Measurements from ENCODE around the gene NBPF3.
"Not testable (repeated sequence)": the region's sequence is repeated elsewhere in the genome, so short reads cannot be mapped to it uniquely, and the experiment has no call there.

Gene NBPF3

DNA sequence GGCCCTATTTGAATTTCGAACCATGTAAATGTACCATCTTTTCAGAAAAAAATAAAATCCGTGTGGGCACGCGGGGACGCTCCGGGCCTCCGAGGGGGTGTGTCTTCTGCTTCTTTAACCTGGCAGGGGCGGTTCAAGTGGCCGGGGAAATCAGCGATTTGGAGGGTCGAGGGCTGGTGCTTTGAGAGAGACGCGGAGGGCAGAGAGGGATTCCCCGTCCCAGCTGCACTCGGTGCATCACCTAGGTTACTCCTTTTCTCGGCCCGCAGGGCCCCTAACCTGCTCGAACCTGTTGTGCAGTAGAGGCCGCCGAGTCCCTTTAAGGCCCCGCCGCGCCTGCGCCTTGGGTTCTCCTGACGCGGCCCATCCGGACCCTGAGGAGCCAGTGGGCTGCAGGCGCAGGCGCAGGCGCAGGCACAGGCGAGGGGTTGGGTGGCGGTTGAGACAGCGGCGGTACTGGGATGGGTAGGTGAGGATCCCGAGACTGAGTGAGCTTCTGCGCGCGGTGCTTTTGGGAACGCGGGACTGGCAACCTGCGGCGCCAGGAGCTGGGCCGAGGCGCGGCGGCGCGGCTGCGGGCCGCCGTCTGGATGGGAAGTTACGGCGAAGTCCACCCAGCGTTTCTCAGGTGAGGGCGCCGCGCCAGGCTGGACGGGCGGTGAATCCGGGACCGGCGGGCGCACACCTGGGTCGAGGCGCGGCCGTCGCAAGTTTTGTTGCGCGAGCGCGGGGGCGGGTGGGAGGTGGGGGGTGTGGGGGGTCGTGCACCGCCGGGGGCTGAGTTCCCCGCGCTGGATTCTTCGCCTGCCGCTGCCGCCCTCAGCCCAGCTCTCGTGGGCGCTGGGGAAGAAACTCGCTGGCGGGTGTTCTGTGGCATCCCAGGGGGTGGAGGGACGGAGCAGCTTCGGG is at the start of gene NBPF3:
Gene NBPF3 (plus strand): TSS at position 417 of the 909 bp plus-strand sequence. CDS start 4,950 bp downstream, outside the sequence.
- Mint-ChIP-seq H3K36me3 (peaks cover 3% of the 10 kb centered on the region), H3K4me3 (peak within 1 kb of the TSS; percentile 90), H3K27me3 (peaks cover 24% of the 10 kb centered on the region), H3K27ac (peak within 1 kb of the TSS; percentile 92), H3K4me1 (peaks cover 22% of the 10 kb centered on the region), H3K9me3 (no peaks in the 10 kb centered on the region)
- peak; percentile 99 for ATAC-seq

DNA sequence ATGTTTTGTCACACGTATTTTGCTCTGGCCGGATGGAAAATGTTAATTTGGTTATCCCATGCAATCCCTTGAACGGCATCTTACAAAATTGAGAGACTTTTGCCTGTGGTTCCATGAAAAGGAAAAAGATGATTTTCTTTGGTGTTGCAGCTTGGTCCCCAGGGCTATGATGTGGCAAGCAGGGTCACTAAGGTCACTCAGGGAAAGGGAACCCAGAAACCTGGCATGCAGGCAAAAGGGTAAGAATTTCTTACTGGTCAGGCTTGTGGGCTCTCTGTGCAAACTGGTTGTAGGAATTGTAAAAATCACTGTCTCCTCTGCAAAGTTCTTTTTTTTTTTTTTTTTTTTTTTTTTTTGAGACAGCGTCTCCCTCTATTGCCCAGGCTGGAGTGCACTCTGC is 48.4 kb upstream of the NBPF3 start:
- H3K9me3 Mint-ChIP-seq = no peaks in the 10 kb centered on the region
- peaks cover 17% of the 10 kb centered on the region for H3K27me3 Mint-ChIP-seq
- H3K27ac Mint-ChIP-seq = no peak overlapping the region
- H3K4me1 Mint-ChIP-seq = peaks cover 7% of the 10 kb centered on the region
- ATAC-seq = no peak
- no peaks in the 10 kb centered on the region for H3K36me3 Mint-ChIP-seq
- no peak overlapping the region for H3K4me3 Mint-ChIP-seq

- peaks cover 9% of the 10 kb centered on the region for H3K4me1 Mint-ChIP-seq
- H3K36me3 Mint-ChIP-seq = no peaks in the 10 kb centered on the region
- no peak overlapping the region for H3K27ac Mint-ChIP-seq
- no peak overlapping the region for H3K4me3 Mint-ChIP-seq
- no peaks in the 10 kb centered on the region for H3K9me3 Mint-ChIP-seq
- peaks cover 17% of the 10 kb centered on the region for H3K27me3 Mint-ChIP-seq
- ATAC-seq = no peak
Observed at GRCh38 chr1:21392587-21393263, 47.2 kb upstream of the NBPF3 start.

GRCh38 chr1:21396516-21396915 is 43.4 kb upstream of the NBPF3 start:
- no peak for ATAC-seq
- Mint-ChIP-seq H3K27me3 (peaks cover 22% of the 10 kb centered on the region), H3K4me3 (no peak overlapping the region), H3K36me3 (no peaks in the 10 kb centered on the region), H3K9me3 (no peaks in the 10 kb centered on the region), H3K27ac (no peak overlapping the region), H3K4me1 (peaks cover 5% of the 10 kb centered on the region)

DNA sequence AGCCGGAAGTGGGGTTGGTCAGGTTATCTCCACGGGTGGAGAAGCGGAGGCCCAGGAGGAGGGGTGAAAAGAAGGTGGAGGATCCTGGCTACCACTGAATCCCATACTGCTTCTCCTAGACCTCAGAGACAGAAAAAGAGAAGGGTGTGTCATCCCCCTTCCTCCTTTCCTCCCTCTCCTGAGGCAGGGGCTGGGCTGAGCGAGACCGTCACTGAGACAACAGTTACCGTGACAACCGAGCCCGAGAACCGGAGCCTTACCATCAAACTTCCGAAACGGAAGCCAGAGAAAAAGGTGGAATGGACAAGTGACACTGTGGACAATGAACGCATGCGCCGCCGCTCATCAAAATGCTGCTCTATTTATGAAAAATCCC is 42.1 kb upstream of the NBPF3 start:
- Mint-ChIP-seq H3K4me3 (peak overlapping the region; percentile 80), H3K4me1 (peaks cover 5% of the 10 kb centered on the region), H3K36me3 (no peaks in the 10 kb centered on the region), H3K9me3 (no peaks in the 10 kb centered on the region), H3K27me3 (peaks cover 10% of the 10 kb centered on the region), H3K27ac (peak overlapping the region; percentile 57)
- peak; percentile 34 for ATAC-seq

DNA sequence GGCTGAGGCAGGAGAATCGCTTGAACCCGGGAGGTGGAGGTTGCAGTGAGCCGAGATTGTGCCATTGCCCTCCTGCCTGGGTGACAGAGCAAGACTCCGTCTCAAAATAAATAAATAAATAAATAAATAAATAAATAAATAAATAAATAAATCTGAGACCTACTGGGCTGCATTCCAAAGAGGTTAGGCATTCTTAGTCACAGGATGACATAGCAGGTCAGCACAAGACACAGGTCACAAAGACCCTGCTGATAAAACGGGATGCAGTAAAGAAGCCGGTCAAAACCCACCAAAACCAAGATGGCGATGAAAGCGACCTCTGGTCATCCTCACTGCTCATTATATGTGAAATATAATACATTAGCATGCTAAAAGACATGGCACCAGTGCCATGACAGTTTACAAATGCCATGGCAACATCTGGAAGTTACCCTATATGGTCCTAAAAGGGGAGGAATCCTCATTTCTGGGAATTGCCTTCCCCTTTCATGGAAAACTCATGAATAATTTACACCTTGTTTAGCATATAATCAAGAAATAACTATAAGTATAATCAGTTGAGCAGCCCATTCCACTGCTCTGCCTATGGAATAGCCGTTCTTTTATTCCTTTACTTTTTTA is 38.1 kb upstream of the NBPF3 start:
- not testable (repeated sequence) for H3K9me3 Mint-ChIP-seq, H3K4me3 Mint-ChIP-seq, H3K36me3 Mint-ChIP-seq, H3K27ac Mint-ChIP-seq, H3K4me1 Mint-ChIP-seq, ATAC-seq
- H3K27me3 Mint-ChIP-seq = peaks cover 10% of the 10 kb centered on the region

DNA sequence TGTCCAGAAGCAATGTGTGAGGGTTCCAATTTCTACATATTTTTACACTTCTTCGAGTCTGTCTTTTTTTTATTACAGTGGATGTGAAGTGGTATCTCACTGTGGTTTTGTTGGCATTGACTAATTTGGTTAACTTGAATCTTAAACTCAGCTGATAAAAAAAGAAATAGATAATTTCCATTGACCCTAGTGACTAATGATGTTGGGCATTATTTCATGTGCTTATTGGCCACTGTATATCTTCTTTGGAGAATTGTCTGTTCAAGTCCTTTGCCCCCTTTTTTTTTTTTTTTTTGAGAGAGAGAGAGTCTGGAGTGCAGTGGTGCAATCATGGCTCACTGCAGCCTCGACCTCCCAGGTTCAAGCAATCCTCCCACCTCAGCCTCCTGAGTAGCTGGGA is 33.3 kb upstream of the NBPF3 start:
- H3K27me3 Mint-ChIP-seq = peaks cover 10% of the 10 kb centered on the region
- H3K27ac Mint-ChIP-seq = no peak overlapping the region
- H3K9me3 Mint-ChIP-seq = no peaks in the 10 kb centered on the region

DNA sequence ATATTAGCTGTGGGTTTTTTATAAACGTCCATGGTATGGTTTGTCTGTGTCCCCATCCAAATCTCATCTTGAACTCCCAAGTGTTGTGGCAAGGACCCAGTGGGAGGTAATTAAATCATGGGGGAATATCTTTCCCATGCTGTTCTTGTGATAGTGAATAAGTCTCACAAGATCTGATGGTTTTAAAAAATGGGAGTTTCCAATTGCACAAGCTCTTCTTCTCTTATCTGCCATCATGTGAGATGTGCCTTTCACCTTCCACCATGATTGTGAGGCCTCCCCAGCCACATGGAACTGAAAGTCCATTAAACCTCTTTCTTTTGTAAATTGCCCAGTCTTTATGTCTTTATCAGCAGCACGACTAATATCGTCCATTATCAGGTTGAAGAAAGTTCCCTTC is 30.0 kb upstream of the NBPF3 start:
- not testable (repeated sequence) for H3K27me3 Mint-ChIP-seq, H3K4me3 Mint-ChIP-seq, ATAC-seq, H3K9me3 Mint-ChIP-seq, H3K36me3 Mint-ChIP-seq, H3K4me1 Mint-ChIP-seq, H3K27ac Mint-ChIP-seq

More for the DNA sequence above, 33.3 kb upstream of the NBPF3 start:
- Mint-ChIP-seq H3K4me3 (no peak overlapping the region), H3K4me1 (no peaks in the 10 kb centered on the region), H3K36me3 (no peaks in the 10 kb centered on the region)
- ATAC-seq = no peak

GRCh38 chr1:21414015-21414414 is 25.9 kb upstream of the NBPF3 start:
- Mint-ChIP-seq H3K4me1 (peaks cover 8% of the 10 kb centered on the region), H3K27ac (no peak overlapping the region), H3K4me3 (no peak overlapping the region), H3K27me3 (peaks cover 22% of the 10 kb centered on the region), H3K9me3 (no peaks in the 10 kb centered on the region), H3K36me3 (no peaks in the 10 kb centered on the region)
- ATAC-seq = no peak

DNA sequence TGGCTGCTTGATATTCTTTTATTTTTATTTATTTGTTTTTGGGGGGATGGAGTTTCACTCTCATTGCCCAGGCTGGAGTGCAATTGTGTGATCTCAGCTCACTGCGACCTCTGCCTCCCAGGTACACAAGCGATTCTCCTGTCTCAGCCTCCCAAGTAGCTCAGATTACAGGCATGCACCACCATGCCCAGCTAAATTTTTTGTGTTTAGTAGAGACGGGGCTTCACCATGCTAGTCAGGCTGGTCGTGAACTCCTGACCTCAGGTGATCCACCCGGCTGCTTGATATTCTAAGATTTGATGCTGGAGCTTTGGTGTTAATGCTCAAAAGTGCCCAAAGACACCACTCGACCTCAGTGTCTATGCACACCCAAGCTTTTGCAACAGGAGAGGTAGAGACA is 19.6 kb upstream of the NBPF3 start:
- H3K4me1 Mint-ChIP-seq, ATAC-seq, H3K9me3 Mint-ChIP-seq, H3K4me3 Mint-ChIP-seq, H3K36me3 Mint-ChIP-seq, H3K27ac Mint-ChIP-seq: not testable (repeated sequence)
- H3K27me3 Mint-ChIP-seq = peaks cover 39% of the 10 kb centered on the region

DNA sequence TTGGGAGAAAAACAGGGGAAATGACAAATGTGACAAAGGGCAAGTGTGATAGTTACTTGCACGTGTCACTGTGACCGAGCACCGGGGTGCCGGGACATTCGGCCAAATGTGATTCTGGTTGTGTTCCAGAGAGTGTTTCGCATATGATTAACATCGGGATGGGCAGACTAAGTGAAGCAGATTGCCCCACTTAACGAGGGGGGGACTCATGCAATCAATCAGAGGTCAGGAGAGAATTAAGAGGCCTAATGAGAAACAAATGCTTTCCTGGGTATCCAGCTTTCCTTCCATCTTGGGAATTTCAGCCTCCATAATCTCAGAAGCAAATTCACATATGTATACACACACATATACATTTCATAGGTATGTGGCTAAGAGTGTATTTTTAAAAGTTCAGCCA is 18.6 kb upstream of the NBPF3 start:
- H3K27ac Mint-ChIP-seq, H3K4me1 Mint-ChIP-seq: not testable (repeated sequence)

DNA sequence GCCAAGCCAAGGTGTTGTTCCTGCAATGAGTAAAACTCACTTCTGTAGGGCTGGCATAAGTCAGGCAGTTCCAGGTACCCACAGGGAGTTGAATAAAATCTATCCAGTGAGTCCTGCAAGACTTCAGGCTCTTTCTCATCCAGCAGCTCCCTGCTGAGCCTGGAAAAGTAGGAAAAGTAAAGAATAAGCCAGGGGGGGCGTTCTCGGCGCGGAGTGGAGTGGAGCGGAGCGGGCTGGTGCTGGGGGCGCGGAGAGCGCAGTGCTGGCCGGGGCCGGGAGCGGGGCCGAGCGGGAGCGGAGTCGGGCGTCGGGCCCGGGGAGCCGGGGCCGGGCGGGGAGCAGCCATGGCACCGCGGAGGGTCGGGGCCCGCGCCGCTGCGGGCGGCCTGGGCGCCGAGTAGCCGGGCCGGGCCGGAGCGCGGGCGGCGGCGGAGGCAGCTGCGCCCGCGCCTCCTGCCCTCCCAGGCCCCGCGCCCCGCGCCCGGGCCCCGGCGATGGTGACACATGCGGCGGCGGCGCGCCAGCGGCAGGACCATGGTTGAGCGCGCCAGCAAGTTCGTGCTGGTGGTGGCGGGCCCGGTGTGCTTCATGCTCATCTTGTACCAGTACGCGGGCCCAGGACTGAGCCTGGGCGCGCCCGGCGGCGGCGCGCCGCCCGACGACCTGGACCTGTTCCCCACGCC is 12.0 kb upstream of the NBPF3 start:
- peak; percentile 61 for ATAC-seq
- not testable (repeated sequence) for H3K27ac Mint-ChIP-seq, H3K9me3 Mint-ChIP-seq, H3K4me1 Mint-ChIP-seq, H3K36me3 Mint-ChIP-seq
- peak overlapping the region; percentile 59 for H3K4me3 Mint-ChIP-seq
- H3K27me3 Mint-ChIP-seq = peaks cover 24% of the 10 kb centered on the region

More for the DNA sequence above, 18.6 kb upstream of the NBPF3 start:
- H3K9me3 Mint-ChIP-seq, H3K36me3 Mint-ChIP-seq, ATAC-seq, H3K4me3 Mint-ChIP-seq: not testable (repeated sequence)
- peaks cover 35% of the 10 kb centered on the region for H3K27me3 Mint-ChIP-seq

- H3K9me3 Mint-ChIP-seq, H3K27ac Mint-ChIP-seq, H3K36me3 Mint-ChIP-seq, H3K4me1 Mint-ChIP-seq, H3K4me3 Mint-ChIP-seq: not testable (repeated sequence)
- peaks cover 24% of the 10 kb centered on the region for H3K27me3 Mint-ChIP-seq
- ATAC-seq = peak; percentile 24
Observed at GRCh38 chr1:21428481-21429073, 11.4 kb upstream of the NBPF3 start.

DNA sequence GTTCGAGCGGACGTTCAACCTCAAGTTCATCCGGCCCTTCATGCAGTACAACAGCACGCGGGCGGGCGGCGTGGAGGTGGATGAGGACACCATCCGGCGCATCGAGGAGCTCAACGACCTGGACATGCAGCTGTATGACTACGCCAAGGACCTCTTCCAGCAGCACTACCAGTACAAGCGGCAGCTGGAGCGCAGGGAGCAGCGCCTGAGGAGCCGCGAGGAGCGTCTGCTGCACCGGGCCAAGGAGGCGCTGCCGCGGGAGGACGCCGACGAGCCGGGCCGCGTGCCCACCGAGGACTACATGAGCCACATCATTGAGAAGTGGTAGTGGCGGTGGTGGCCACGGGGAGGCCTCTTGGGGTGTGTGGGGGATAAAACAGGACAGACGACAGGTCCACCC is 10.7 kb upstream of the NBPF3 start:
- not testable (repeated sequence) for H3K4me1 Mint-ChIP-seq, H3K9me3 Mint-ChIP-seq, ATAC-seq, H3K27ac Mint-ChIP-seq, H3K4me3 Mint-ChIP-seq, H3K36me3 Mint-ChIP-seq
- H3K27me3 Mint-ChIP-seq = peaks cover 24% of the 10 kb centered on the region

- H3K36me3 Mint-ChIP-seq, H3K9me3 Mint-ChIP-seq, H3K4me1 Mint-ChIP-seq, H3K4me3 Mint-ChIP-seq, ATAC-seq, H3K27ac Mint-ChIP-seq: not testable (repeated sequence)
- H3K27me3 Mint-ChIP-seq = peaks cover 37% of the 10 kb centered on the region
Observed at GRCh38 chr1:21430875-21431274, 9.1 kb upstream of the NBPF3 start.
